GM18507 (cell line): ENCODE data around the gene DNAH6.

ENCODE experiments used
- DNase-seq: peaks from one replicate; pipeline ENCODE4 v3.0.0; 2011; ENCODE audit warnings: low read depth; ENCODE audit not compliant: insufficient read length; ENCODE audit errors: extremely low spot score
- FAIRE-seq: peaks from 2 replicates; lab custom pipeline; 2011; peaks lifted over from hg19 to GRCh38; lab: Jason Lieb, UNC

Gene DNAH6

DNA sequence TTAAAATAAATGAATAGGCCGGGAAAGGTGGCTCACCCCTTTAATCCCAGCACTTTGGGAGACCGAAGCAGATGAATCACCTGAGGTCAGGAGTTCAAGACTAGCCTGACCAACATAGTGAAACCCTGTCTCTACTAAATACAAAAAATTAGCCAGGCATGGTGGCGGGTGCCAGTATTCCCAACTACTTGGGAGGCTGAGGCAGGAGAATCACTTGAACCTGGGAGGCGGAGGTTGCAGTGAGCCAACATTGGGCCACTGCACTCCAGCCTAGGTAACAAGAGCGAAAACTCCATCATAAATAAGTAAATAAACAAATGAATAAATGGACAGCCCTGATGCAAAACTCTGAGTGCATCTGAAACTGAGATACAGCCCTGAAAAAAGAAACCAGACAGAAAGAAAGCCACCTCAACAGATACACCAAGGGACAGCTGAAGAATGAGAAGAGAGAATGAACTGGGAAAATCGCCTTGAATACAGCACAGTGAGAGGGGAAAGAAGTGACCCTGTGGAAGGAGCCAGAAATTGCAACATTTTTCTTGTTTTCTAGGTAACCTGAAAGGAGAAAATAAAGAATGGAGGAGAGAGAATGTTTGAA, 300.2 kb downstream of the DNAH6 start:
- peak; percentile 85 for FAIRE-seq
- peak; percentile 18 for DNase-seq

DNA sequence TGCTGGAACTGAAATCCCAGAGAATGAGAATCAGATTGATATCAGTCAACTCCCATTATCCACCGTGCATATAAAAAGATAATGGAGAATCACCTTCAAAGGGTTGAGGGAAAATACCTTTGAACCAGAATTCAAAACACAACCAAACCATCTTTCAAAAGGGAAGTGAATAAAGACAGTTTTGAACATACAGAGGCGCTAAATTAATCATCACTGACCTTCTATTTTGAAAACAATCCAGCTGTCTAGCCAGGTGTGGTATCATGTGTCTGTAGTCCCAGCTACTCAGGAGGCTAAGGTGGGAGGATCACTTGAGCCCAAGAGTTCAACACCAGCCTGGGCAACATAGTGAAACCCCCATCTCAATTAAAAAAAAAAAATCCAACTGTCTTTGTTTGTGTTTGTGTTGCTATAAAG, 300.9 kb downstream of the DNAH6 start:
- peak; percentile 95 for FAIRE-seq

DNA sequence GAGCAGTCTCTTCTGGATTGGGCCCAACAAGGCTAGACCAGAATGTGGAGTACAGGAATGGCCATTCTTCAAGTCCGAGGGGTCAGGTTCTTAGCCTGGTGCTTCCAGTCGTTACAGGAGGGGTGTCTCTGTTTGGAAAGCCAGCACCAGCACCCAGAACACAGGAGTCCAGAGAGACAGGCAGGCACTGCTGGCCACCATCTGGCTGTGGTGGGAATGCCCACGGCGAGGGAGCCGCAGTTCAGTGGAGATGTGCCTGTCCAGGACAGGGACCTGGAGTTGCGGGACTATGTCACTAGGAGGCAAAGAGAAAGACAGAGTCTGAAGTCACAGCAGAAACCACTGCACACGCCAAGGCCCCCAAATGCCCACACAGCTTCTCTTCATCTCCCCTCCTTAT, 305.5 kb downstream of the DNAH6 start:
- FAIRE-seq (no peak), DNase-seq (no peak)

More for the DNA sequence above, 300.9 kb downstream of the DNAH6 start:
- peak; percentile 39 for DNase-seq

DNA sequence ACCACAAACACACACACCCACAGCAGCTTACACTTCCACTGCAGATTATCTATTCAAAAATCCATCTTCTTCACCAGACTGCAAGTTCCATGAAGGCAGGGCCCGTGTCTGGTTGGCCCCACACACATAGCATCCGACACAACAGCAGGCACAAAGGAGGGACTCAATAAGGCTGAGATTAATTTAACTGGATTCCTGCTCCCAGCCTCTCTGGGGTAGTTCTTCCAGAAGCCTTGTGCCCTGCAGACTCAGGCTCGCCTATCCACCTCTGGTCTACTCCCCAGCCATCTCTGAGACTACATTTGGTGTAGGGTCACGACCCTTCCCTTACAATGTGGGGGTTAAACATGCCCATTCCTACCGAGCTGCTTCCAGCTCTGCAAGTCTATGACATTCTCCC, 306.9 kb downstream of the DNAH6 start:
- DNase-seq (no peak), FAIRE-seq (no peak)

DNA sequence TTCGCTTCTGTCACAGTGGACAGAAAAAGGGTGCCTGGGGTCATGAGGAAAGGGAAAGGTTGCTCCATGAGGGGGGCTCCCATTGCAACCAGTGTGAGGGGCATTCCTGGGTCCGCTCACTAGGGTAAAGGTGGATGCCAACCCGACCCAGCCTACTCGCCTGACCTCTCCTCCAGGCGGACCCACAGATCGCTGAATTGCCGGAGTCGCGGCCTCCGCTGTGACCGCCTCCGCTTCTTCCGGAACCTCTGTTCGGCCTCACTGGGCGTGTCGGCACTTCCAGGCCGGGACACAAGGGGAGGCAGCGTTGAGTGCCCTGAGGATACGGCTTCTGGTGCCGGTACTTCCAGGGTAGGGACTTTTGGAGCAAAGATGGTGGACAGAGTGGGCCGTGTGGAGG, 307.5 kb downstream of the DNAH6 start:
- no peak for FAIRE-seq
- no peak for DNase-seq

DNA sequence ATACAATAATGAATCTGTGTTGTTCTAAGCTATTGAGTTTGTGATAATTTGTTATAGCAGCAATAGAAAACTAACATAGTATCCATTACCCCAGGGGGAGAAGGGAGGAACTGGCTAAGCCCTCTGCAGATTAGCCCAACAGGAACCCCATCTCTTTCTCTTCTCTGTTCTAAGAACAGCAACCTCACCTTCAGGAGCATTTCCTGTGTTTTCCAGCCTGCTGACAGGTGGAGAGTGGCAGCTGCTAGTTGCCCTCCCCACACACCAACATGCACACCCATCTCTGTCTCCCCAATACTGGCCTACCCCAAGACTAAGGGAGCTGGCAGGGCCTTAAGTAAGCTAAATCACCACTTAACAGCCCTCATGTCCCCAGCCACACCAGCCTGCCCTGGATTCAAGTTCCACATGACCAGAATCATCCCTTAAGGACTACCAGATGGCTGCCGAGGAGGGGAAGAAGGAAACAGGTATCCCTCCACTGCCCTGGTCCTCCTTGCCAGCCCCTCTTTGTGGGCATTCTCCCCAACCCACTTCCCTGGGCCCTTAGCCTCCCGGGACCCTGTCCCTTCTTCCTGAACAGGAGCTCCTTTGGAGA, 311.8 kb downstream of the DNAH6 start:
- DNase-seq (no peak), FAIRE-seq (no peak)

DNA sequence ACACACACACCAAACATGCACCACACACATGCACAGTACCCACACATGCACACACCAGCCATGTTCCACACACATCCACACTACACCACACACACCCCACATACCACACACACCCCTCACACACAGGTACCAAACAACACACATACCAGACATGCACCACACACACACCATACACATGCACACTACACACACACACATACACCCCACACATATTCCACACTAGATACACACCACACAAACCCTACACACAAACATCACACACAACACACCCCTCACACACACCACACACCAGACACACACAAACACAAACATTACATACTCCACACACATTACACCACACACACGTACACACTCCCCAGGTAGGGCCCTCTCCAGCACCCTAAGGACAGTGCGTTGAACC, 313.4 kb downstream of the DNAH6 start:
- FAIRE-seq = no peak
- DNase-seq = no peak

DNA sequence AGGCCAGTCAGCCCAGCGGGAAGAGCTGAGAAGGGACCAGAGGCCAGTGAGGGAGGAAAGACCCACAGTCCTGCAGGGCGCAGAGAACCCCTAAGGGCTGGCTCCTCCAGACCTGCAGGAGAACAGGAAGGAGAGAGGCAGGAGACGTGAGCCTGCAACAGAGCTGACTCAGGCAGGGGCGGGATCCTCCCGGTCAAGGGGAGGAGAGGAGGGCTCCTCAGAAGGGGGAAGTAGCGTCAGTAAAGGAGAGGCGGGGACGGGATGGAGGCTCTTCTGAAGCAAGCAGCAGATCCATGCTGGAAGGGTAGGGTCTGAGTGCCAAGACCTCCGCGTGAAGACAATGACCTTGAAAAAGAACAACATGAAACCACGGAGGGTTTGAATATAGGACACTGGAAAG, 313.8 kb downstream of the DNAH6 start:
- FAIRE-seq (no peak), DNase-seq (no peak)

DNA sequence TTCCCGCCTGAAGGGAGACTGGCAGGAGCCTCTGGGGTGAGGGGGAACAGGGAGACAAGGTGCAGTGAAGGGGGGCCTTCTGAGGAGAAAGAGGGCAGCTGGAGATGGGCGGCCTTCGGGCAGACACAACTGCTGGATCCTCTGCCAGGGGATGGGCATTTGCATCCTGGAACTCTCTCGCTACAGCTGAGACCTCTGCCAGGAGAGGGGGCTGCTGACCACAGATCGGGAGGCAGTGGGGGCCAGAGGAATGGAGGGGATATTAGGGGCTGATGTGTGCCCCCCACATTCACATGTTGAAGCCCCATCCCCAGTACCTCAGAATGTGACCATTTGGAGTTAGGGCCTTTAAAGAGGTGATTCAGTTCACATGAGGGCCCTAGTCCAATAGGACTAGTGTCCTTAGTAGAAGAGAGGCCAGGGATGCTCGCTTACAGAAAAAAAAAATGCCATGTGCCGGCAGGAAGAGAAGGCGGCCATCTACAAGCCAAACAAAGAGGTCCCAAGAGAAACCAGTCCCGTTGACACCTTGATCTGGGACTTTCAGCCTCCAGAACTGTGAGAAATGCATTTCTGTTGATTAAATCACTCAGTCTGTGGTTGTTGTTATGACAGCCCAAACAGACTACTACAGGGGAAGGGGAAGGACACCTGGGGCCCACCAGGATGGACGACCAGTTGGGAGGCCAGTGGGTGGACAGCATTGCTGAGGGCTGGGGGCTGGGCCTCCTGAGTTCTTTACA, 314.6 kb downstream of the DNAH6 start:
- FAIRE-seq (no peak), DNase-seq (no peak)

DNA sequence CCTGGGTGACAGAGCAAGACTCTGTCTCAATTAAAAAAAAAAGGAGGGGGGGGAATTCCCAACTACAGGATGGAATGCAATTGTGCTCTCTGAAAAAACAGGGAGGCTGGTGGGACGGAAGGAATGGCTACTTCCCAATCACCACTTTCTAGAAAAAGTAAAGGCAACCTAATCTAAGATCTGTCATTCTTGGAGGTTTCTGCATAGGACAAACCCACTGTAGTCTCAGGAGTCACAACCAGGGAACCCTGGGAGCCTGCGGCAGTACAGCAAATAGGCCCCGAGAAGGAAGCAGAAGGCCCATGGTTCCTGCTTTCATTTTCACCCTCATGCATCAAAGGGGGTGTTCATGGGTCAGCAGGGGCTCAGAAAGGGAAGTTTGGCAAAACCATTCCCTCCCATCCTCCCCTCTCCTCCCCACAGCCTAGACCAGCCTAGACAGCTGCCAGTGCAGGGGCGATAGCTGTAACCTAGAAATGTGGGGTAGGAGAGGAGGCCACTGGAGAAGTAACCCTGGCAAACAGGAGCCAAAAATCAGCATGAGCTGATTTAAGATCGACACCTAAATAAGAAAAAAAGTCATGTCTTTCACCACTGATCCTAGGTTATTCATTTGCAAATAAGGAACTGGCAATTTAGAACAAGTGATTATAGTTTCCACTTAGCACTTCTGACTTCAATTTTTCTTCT, 316.6 kb downstream of the DNAH6 start:
- FAIRE-seq = peak; percentile 77

DNA sequence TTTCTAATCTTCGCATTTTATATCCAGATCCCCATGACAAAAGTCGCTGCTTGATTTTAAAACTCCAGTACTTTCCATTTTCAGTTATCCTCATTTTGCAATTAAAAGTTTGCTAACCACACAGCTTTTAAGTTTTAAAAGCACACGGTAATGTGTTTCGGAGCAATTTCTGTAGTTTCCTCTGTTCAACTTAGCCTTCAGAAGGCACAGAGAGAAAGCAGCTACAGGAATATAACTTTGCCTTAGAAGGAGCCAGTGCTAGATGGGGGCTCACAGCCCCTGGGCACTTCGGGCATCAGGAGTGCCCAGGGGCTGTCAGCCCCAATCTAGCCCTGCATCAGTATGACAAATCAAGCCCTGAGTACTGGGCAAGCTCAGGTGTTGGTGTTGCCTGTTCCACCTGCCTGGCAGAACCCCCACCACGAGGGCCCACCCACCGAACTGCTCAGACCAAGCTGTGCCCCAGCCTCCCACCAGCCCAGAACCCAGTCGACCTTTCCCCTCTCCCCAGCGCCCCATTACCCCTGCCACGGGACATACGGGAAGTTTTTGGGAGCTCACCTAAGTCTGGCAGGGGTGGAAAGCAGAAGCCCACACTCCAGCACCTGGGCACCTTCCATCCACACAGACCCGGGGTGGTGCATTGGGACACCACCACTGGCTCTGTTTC, 317.3 kb downstream of the DNAH6 start:
- no peak for FAIRE-seq
- no peak for DNase-seq

More for the DNA sequence above, 316.6 kb downstream of the DNAH6 start:
- DNase-seq = peak; percentile 9

DNA sequence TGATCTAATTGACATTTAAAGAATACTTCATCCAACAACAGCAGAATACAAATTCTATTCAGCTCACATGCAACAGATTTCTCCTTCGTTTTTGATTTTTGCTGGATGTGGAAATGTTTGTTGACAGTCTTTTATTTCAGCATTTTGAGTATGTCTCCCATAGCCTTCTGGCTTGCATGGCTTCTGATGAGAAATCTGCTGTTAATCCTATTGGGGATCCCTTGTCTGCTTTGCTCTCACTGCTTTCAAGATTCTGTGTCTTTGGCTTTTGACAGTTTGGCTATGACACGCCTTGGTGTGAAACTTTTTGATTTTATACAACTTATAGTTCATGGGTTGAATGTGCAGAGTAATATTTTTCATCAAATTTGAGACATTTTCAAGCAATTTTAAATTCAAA, 319.9 kb downstream of the DNAH6 start:
- no peak for FAIRE-seq

DNA sequence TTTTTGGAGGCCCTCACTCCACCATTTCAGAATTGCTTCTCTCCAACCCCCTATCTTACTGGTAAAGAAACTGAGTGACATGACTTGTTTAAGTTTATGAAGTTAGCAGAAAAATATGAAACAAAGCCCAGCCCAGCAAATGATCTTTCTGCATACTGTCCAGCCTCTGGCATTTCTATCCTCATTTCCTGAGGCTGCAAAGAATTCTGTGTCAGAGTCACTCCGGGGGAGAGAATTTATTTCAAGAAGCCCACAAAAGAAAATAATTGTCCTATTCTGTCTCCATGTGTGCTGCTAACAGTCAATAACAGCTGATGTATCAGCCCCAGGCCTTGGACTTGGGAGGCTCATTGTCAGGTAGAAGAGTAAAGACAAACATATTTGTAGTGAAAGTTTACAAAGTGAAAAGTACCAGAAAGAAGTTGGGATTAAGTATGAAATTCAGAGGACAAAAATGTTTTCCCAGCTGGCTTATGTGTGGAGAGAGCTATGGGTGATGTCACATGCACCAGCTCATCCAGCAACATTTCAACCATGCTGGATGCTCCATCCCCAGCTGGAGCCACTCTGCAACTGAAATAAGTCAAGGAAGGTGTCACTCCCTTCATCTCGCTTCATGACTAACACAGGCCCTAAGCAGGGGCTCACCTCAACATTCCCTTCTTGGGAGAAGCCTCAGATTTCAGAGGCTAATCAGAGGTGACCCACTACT, 322.3 kb downstream of the DNAH6 start:
- FAIRE-seq = no peak
- no peak for DNase-seq

More for the DNA sequence above, 319.9 kb downstream of the DNAH6 start:
- no peak for DNase-seq

DNA sequence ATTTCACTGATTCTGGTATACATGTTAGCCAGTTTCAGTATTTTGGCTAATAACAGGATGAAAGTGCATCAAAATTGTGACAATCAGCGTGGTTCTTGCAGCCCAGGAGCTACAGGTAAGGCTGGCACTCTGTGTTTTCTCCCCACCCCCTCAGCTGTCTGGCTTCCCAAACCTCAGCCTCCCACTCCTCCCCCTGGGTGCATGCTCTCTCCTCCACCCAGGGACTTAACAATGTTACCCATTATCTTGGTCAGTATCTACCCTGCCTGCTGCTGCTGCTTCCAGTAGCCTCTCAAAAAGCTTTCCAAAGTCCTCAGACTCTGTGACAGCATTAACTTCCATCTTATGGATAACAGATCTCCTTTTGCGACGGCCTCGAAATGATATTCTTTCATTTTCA, 323.6 kb downstream of the DNAH6 start:
- DNase-seq (no peak), FAIRE-seq (no peak)

DNA sequence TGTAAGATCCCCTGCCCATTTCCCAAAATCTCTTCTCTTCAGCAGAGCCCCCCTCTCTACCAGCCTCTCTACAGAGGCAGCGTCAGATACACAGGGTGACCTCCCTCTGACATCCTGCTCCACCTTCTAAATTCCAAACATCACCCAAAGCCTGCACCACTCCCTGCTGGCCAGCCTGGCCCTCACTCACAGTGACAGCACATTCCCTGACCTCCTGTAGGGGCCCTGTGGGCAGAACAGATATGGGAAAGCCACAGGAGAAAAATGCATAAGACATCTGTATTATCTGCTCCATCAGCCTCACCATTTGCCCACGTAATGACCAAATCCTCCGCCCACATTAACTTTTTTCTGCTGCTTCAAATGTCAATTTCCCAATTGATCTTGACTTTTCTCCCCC, 324.0 kb downstream of the DNAH6 start:
- no peak for FAIRE-seq
- DNase-seq = no peak

DNA sequence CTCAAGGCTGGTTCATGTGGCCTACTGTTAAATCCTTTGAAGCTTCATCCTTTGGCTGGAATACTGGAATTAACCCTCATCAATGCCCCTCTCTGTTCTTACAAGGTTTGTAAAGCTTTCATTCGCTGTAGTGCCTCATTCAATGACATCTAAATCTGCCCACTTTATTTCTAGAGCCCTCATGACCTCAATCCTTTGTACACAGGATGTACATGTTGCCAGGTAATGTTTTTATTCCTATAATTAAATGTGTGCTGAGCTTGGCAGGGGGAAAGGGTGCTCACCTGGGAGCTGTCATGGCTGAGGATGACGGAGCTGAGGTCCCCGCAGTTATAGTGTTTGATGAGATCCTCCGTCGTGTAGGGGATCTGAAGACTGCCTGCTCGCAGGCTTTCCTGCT, 325.3 kb downstream of the DNAH6 start:
- DNase-seq (no peak), FAIRE-seq (no peak)

DNA sequence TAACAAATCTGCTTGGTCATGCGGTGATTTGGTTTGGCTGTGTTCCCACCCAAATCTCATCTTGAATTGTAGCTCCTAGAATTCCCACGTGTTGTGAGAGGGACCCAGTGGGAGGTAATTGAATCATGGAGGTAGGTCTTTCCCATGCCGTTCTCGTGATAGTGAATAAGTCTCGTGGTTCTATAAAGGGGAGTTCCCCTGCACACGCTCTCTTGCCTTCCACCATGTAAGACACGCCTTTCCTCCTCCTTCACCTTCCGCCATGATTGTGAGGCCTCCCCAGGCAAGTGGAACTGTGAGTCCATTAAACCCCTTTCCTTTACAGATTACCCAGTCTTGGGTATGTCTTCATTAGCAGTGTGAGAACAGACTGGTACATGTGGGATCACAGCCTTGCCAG, 327.8 kb downstream of the DNAH6 start:
- no peak for FAIRE-seq

DNA sequence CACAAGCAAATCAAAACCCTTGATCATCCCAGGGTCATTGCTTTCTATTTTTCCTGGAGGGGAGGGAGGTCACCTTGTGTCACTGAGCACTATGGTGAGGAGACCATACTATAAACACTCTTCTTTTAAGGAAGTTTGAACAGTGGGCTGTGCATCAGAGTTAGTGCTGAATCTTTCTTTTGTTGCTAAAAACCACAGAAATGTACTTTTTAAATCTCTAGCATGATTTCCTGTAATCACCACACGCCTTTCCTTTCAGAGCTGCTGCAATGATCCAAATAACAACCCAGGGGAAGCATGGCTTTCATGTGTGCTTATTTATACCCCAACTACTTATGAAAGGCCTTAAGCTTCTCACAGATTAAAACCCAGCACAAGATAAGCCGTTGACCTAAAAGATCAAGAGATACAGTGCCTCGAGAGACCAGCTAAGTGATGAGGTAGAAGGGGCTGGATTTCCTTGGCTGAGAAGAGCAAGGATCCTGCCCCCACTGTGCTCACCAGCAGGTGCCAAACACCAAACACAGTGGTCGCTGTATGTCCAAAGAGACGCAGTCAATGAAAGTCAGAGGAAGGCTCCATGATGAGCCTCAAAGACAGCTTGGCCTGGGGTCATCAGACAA, 329.9 kb downstream of the DNAH6 start:
- FAIRE-seq (no peak), DNase-seq (no peak)

More for the DNA sequence above, 327.8 kb downstream of the DNAH6 start:
- no peak for DNase-seq

DNA sequence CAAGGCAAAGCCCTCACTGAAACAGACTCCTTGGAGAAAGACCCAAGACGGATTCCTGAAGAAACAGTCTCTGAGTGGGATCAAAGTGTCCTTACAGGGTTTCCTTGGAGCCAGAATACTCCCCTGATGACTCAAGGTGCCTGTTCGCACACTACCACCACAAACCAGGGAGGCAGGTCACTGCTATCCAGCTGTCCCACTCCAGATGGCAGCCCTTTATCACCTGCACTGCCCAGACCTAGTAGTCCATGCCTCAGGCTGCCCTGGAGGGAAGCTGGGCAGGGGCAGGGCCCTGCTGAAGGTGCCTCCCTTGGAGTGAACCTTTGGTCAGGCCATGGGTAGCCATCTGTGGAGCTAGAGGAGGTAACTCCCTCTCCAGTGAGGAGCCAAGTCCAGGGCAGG, 330.4 kb downstream of the DNAH6 start:
- FAIRE-seq = no peak
- no peak for DNase-seq
